ENCODE results near the gene RHOH.

Gene RHOH

DNA sequence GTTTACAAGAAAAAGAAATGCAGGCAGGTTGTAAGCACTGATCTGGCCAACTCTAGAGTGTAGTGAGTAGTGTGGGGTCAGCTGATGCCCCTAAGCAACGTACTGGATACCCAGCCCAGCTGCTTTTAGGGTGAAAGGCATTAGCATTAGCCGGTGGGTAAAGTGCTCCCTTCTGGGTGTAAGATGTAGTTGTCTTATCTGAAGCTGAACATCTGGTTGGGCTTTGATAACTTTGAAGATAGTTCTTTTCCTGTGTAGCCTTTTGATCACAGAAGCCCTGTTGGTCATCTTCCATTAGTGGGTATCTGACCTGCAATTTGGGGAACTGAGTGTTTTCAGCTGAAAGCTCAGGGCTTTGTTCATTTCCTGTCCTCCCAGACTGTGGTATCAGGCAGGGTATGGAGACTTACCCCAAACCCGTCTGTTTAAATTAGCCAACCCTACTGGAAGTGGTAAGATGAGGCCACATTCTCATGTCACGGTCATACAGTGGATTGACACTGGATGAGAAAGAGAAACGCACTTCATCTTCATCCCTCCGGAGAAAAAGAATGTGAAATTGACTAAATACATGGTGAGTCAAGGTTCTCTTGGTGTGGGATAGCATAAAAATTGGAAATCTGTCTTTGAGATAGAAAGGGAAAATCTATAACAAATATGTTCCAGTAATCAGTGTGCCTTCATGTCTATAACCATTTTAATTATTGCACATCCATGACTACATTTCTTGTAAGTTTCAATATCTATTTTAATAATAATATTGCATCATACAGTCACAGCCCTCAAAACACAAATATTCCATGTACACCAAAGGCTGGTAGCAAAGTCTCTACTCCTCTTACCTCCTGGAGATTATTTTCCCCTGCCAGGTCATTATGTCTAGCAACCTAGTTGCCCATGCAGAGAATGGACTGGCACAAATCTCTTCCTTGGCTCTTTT is 8.7 kb downstream of the RHOH start:
- no peak for DNase-seq (ENCODE audit: low read depth in 2 of 2)

DNA sequence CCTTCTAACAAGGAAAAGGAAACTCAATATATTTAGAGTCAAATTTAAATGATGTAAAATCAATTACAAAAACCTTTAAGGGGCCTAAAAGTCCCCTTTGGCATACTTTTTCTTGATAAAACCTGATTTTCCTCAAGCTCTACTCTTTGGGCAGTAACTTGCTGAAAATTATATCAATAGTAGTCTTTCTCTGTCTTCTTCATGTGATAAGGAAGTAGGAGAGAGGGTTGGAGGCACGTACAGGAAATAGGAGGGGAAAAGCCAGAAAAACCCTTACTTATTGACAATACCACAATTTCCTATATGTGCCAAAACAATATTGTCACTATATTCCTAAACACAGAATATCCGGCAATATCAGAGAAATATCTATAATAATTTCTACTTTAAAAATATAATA is 9.6 kb downstream of the RHOH start:
- DNase-seq (ENCODE audit: low read depth in 2 of 2): no peak

DNA sequence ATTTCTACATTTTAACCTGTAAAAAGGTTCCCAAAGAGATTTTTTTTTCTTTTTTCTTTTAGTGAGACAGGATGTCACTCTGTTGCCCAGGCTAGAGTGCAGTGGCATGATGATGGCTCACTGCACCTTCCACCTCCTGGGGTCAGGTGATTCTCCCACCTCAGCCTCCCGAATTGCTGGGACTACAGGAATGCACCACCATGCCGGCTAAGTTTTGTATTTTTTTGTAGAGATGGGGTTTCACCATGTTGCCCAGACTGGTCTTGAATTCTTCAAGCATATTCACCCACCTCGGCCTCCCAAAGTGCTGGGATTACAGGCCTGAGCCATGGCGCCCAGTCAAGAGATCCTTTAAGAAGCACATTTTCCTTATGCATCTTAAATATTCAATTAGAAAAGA is 12.6 kb downstream of the RHOH start:
- DNase-seq (ENCODE audit: low read depth in 2 of 2): no peak

DNA sequence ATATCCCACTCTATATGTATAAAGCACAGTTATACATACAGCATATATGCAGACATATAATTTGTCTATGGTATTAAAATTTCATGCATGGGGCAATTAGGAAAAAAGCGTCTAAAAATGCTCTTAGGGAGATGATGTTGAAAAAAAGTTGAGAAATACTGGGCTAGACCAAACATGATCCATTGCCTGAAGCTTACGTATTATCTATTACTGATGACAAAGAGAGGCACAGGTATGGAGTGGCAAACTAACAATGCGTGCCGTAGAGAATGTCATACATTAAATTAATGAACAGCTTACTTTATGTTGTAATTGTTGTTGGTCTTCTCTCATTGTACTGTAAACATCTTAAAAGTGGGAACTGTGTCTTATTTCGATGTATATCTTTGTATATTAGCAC is 13.9 kb downstream of the RHOH start:
- DNase-seq (ENCODE audit: low read depth in 2 of 2): no peak

DNA sequence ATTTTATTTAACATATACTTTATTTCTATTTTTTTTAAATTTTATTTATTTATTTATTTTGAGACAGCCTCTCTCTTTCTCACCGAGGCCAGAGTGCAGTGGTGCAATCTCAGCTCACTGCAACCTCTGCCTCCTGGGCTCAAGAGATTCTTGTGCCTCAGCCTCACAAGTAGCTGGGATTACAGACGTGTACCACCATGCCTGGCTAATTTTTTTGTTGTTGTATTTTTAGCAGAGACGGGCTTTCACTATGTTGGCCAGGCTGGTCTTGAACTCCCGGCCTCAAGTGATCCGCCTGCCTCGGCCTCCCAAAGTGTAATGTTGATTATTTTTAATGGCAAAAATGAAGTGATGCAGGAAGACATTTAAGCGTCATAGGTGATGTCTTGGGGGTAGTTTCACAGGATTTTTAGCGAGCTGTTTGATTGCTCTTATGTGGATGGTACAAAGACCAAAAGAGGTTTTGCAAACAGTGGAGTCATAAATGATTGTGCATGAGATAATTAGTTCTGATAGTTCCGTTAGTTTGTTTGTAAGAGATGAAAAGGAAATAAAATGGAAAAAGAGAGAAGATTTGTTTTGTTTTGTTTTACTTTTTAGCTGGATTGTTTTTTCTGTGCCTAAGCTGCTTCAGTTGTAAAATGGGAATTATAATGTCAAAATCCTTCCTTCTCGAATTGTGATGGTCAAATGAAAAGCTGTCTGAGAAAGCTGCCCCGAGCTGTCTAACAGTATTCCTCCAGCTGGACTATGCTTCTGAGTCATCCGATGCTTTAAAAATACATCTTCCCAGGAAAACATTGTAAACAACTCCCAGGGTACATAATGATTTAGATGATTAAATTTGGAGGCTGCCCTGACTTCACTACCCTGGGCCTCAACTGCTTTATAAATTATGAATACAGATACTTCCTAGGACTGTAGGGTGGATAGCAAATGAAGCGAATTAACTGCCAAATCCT is 14.7 kb downstream of the RHOH start:
- DNase-seq (ENCODE audit: low read depth in 2 of 2): no peak

DNA sequence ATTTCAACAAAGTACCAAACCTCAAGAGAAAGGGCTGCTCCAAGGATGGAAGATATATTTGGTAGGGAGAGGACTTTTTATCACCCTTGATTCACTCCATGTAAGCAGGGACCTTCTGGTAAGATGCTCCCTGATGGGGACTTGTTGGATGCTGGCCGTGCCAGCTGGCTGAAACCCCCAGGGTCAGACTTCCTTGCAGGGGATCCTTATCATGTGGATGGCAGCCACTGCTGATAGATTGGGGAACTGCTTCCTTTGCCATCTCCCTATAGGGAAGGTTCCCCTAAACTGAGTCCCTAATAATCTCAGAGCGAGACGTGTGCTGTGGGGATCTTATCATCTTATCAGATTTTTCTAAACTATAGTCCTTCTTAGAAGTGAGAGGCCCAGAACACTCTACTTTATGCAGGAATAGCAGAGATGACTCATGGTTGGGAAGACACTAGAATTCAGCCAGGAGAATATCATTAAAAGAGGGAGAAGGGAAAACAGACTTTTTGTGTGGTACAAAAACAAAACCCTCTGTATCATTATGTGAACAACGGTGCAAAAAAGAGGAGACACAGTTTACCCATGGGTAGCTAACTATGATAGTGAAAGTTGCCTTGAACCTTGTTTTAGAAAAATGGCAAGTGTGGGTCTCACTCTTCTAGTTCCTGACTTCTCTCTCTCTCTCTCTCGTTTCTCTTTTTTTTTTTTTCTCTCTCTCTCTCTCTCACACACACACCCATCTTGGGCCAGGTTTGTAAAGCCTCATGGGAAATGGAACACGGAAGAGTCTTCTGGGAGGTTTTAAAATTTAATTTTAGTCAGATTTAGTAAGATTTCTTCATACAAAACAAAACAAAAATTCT is 16.1 kb downstream of the RHOH start:
- no peak for DNase-seq (ENCODE audit: low read depth in 2 of 2)

DNA sequence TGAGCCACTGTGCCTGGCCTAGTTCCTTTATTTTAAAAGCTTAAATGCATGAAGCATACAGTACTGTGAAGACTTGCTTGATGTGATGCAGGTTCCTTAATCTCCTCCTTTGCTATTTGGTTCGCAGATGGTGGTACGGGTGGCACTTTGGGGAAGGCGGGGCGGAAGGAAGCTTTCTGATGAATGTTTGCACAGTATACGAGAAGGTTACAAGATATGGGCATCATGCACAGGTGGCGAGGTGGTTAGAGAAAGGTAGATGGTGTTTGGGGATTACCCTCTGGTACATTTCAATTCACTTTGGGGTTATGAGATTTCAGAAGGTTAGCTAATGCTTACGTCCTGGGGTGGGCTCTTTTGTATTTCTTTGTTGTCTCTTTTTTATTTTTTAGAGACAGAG is 17.2 kb downstream of the RHOH start:
- DNase-seq (ENCODE audit: low read depth in 2 of 2): no peak

DNA sequence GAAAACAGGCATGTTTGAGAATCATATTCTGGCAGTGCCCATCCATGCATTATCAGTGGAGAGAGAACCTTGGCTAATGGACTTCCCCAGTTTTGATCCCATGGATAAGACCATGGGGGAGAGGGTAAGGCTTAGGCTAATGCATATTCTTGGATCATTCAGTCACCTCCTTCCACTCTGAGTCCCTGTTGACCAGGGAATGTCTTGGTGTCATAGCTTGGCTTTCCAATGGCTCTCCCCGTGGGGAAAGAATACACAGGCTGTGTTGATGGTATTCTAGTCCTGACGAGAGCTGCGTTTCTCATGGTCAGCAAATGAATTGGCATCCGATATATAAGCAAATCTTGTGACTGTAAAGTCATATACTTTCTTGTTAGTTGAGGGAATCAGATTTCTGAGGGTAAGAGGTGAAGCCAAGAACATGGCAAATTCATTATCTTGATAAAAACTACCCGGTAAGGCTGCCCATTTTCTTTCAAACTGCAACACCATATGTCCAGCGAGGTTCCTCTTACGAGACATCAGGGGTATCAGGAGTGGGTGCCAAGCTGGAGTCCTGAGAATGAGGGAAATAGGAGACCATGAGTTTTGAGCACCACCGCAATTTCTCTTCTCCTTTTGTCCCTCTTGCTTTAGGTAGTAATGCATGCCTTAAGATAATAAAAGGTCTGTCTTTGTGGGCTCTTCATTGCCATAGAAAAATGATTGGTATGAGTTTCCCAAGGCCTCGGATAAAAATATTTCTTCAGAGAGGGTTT is 18.0 kb downstream of the RHOH start:
- DNase-seq (ENCODE audit: low read depth in 2 of 2): no peak

DNA sequence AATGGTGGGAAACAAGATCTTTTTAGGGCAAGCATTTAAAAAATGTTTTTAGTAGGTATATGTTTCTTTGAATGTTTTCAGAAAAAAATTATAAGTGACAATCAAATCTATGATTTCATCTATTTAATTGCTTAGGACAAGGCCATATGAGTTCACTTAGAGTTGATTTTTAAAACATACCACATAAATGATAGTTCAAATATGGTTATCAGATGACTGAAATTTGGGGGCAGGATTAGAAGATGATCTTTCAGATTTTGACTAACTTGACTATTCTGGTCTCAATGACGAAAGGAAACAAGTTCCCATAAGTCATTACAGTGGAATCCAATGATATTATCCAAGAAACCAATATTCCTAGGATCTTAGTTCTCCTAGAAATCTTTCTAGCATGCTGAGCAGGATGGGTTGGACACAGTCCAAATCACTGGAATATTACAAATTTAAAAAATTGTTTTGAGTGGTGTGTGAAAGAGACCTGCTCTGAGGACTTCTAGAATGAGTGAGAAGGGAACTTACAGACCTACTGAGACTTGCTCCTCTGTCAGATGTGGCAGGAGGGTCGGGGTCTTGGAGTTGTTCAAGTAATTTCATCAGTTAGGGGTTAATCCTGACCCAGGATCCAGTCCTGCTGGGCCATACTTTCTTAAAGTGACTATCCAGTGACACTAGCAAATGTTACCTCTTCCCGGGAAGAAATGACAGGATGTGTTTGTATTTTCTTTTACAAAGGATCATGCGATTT is 20.0 kb downstream of the RHOH start:
- DNase-seq (ENCODE audit: low read depth in 2 of 2): no peak

DNA sequence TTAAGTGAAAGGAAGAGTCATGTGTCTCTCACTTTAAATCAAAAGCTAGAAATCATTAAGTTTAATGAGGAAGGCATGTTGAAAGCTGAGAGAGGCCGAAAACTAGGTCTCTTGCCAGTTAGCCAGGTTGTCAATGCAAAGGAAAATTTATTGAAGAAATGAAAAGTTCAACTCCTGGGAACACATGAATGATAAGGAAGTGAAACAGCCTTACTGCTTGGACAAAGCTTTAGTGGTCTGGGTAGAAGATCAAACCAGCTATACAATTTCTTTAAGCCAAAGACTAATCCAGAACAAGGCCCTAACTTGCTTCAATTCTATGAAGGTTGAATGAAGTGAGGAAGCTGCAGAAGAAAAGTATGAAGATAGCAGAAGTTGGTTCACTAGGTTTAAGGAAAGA is 24.9 kb downstream of the RHOH start:
- no peak for DNase-seq (ENCODE audit: low read depth in 2 of 2)

DNA sequence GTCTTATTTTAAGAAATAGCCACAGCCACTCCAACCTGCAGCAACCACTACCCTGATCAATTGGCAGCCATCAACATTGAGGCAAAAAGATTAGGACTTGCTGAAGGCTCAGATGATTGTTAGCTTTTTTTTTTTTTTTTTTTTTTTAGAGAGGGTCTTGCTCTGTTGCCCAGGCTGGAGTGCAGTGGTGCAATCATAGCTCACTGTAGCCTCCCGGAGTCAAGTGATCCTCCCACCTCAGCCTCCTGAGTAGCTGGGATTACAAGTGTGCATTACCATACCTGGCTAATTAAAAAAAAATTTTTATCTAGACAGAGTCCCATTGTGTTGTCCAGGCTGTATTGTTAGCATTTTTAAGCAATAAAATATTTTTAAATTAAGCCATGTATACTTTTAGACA is 26.5 kb downstream of the RHOH start:
- DNase-seq (ENCODE audit: low read depth in 2 of 2): no peak

DNA sequence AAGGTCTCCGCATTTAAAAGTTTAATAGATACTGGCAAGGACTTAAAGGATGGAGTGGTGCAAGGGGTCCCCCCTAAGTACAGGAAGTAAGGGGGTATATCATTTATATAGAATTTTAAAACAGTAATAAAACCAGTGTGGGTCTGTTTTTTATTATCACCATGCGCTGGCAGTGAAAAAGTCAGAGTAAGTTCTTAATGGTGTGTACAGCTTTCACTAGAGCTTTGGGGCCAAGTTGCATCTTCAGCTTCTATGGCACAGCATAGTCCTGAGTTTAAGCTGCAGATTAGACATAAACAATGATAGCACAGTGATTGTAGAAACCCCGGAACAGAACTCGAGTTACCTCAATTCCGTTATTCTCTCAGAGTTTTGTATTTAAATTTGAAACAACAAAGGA is 27.6 kb downstream of the RHOH start:
- no peak for DNase-seq (ENCODE audit: low read depth in 2 of 2)

DNA sequence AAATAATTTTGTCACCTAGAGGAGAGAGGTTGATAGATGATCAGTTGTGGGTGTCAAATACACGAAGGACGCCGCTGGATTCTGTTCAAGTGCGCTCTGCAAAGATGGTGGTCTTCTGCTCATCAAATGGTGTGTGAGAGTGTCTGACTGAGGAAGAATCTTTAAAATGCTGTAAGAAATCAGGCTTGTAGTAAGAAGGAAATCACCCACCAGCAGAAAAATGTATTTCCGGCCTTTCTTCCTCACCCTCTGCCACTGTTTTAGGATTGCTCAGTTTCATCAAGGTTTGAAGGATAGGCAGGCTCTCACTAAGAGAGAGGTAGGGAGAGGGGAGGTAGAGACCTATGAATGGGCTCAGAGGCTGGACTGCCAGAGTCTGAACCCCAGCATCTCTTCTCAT is 28.7 kb downstream of the RHOH start:
- DNase-seq (ENCODE audit: low read depth in 2 of 2): no peak

DNA sequence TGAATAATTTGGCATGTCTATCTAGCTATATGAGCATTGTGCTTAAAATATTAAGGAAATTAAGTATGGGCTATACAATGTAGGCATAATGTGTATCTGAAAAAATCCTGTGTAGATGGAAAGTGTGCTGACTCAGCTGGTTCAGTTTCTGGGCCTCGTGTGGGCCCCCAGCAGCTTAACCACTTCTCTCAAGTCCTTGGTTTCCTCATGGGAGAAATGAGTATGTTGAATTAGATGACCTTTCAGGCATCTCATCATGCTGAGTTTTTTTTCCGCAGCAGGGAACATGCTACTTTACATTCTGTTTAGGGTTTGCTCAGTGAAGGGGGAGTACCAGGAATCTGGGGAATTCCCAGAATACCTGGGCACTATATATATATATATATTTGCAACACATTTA is 30.5 kb downstream of the RHOH start:
- DNase-seq (ENCODE audit: low read depth in 2 of 2): no peak

DNA sequence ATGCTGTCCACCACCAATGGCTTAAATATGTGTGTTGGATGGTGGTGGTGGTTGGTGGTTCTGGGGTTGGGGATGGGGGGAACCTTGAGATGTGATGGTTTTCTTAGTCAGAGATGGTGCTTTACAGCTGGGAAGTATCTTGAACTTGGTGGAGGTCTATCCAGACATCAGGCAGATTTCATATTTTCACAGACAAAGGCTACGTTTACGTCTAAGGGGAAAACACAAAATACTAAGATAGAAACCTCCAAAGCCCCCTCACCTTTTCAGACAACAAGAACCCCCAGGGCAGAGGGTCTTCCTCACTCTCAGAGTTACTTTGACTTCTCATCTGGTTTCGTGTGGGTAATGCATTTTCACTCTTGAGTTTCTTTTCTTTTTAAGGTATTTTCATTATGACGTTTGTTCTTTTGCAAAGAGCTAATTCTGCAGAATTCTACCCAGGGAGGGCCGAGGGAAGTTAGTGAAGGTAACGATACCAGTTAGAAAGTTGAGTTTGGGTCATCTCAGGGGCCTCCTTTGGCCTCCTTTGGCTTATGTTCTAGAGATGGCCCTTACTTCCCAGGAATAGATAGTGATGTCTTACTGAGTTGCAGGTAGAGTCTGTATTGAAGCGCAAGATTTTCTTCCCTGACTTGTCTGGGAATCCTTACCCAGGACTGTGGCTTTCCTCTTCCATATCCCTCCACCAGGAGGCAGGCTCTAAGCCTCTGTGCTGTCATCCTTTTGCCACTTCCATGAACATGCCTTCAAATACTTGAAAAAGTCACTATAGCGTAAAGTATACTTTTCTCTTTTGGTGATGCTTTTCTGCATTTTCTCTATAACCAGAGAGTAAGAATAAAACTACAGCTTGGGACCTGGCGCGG is 31.9 kb downstream of the RHOH start:
- no peak for DNase-seq (ENCODE audit: low read depth in 2 of 2)

DNA sequence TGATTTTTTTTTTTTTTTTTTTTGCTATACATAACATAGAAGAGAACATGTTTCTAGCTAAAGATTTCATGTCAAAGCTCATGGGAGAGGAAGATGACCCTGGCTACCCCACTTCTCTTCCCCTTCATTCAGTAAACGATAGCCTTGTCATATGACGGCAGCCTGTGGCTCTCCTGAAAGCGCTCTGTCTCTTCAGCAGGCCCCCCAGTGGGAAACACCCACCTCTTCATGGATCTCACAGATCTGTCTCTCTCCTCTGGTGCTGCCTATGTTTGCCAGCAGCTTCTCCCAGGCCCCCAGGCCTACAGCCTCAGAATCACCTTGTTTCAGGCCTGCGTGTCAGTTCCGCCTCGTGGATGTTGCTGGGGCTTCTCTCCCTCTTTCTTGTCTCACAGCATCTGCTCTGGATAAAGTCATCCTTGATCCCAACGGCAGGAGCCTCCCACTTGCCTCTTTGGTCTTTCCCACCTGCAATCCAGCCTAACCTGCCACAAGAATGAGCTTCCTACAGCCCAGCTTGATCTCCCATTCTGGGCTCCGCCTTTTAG is 34.6 kb downstream of the RHOH start:
- no peak for DNase-seq (ENCODE audit: low read depth in 2 of 2)

DNA sequence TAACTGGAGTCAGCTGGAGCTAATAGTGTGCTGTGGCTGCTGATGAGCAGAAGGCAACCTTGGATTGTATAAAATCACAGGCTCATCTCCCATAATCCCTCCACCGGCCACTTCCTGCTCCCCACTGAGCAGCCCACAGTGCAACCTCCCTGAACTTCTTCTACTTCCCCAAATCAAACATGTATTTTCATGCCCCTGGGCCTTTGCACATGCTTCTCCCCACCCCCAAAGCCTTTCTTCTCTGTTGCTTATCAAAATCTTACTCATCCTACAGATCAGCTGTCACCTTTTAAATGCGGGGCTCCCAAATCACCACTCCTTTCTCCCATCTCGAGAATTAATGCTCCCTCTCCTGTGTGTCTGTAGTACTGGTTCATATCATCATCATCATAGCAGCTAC is 35.8 kb downstream of the RHOH start:
- DNase-seq (ENCODE audit: low read depth in 2 of 2): no peak

DNA sequence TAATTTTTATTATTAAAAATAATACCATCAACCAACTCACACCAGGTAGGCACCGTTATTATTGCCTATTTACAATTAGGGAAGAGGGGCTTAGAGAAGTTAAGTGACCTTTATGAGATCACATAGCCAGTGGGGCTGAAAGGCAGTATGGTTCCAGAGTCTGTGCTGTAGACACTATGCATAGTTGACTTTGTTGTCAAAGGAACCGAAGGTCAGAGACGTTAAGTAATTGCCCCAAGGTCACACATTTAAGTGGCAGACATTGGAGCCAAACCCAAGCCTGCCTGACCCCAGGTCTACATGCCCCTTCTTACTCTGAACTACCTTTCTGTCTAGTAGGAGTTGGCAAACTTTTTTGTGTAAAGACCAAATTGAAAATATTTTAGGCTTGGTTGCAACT is 36.4 kb downstream of the RHOH start:
- DNase-seq (ENCODE audit: low read depth in 2 of 2): no peak

DNA sequence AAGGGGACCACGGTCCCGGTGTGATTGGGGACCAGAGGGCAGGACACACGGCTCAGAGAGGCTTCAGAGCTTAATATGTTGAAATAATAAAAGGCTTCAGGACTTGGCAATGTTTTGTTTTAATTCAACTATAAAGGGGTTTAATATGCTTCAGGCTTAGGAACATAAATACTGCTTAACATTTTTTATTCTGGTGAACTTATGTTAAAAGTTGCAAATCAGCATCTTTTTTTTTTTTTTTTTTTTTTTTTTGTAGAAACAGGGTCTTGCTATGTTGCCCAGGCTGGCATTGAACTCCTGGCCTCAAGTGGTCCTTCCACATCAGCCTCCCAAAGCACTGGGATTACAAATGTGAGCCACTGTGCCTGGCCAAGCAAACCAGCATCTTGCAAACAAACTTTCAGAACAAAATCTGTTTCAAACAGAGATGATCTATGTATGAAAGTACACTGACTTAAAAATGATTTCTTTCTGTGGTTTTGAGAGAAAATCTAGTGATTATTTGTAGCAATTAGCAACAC is 37.7 kb downstream of the RHOH start:
- DNase-seq (ENCODE audit: low read depth in 2 of 2): no peak
